ENCODE results near the gene THRA. TPM values are rescaled to one million over a fixed set of nuclear protein-coding genes. Genes with fewer than 3 reads are reported as not detected.

The THRA gene
- polyA plus RNA-seq, 2 donors = 10.5 to 11.0 TPM

DNA sequence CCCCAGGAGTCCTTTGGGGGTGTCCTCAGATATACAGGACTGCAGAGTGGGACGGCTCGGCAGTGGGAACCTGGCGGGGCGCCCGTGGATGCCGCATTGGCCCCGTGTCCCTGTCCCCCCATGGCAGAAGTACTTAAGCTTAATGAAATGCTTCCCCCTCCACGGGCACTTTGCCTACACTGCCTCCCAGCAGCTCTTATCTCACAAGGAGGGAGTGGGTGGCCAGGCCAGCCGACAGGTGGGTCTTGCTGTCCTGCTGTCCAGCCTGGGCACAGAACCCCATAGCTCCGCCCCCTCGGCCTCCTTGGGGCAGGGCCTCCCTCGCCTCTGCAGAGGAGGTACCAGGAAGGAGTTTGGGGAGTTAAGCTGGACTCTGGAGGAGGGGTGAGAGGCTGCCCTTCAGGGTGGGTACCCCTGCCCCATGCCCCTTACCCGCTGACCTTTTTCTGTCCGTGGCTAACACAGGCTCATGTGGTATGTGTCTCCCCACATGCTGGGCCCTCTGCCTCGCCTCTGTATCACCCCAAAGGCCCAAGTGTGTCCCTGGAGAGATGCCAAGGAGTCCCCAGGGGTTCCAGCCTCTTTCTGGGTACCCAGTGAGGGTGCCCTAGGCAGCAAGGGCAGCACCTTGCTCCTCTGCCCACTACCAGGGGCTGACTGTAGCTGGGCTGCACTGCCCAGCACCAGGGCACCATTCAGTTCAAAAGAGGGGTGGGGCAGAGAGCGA, 8.7 kb downstream of the THRA start:
- no peak overlapping the region for H3K4me3 ChIP-seq (ENCODE audit: low read depth in 1 of 2, low read length in 2 of 2)
- peaks cover 0 to 8% of the 10 kb centered on the region in 2 donors for H3K36me3 ChIP-seq (ENCODE audit: control insufficient read depth in 2 of 2, insufficient read depth in 2 of 2, low read length in 1 of 2)
- no peaks in the 10 kb centered on the region for H3K9me3 ChIP-seq (ENCODE audit: control insufficient read depth in 2 of 2, insufficient read depth in 1 of 2, low read depth in 1 of 2, low read length in 1 of 2)
- peak overlapping the region; percentile 85 to 94 for H3K27ac ChIP-seq (ENCODE audit: low read depth in 2 of 2, low read length in 1 of 2)
- no peaks in the 10 kb centered on the region for H3K27me3 ChIP-seq (ENCODE audit: control insufficient read depth in 1 of 2, insufficient read depth in 2 of 2, low read length in 2 of 2)
- peaks cover 28 to 61% of the 10 kb centered on the region in 2 donors for H3K4me1 ChIP-seq (ENCODE audit: control insufficient read depth in 2 of 2, insufficient read depth in 2 of 2, low read length in 1 of 2)
- 31 to 44% methylated on average over 16 of the region's 16 CpGs for WGBS, 2 donors

DNA sequence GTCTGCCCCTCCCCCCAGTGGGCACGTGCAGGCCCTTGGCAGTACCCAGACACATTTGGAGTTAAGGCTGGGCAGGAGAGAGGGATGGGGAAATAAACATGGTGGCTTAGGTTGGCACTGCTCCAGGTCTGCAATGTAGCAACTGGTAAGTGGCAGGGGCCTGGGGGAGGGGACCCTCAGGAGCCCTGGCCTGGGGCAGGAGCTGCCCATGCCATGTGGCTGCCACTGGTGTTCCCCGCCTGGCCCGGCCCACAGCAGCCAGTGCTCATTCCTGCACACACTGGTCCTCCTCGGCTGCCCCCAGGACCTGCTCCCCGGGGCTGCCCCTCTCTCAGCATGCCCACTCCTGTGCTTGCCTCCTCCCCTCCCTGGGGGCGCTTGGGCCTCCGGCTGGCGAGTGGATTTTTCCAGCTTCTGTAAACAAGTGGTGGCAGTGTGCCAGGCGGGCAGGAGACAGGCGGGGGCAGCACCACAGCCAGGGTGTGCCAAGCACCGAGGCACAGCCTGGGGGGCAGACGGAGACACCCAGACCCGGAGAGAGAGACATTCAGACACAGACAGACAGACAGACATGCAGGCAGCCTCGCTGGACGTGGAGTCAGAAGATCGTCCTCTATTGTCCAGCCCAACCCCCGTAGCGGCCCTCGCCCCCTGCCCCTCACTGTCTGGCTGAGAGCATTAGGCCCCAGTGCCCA, 9.4 kb downstream of the THRA start:
- Histone ChIP-seq H3K4me3 (ENCODE audit: low read depth in 1 of 2, low read length in 2 of 2) (no peak overlapping the region), H3K27me3 (ENCODE audit: control insufficient read depth in 1 of 2, insufficient read depth in 2 of 2, low read length in 2 of 2) (no peaks in the 10 kb centered on the region), H3K27ac (ENCODE audit: low read depth in 2 of 2, low read length in 1 of 2) (peak overlapping the region; percentile 85 to 94), H3K9me3 (ENCODE audit: control insufficient read depth in 2 of 2, insufficient read depth in 1 of 2, low read depth in 1 of 2, low read length in 1 of 2) (no peaks in the 10 kb centered on the region), H3K4me1 (ENCODE audit: control insufficient read depth in 2 of 2, insufficient read depth in 2 of 2, low read length in 1 of 2) (peaks cover 28 to 61% of the 10 kb centered on the region in 2 donors), H3K36me3 (ENCODE audit: control insufficient read depth in 2 of 2, insufficient read depth in 2 of 2, low read length in 1 of 2) (peaks cover 0 to 8% of the 10 kb centered on the region in 2 donors)
- WGBS, 2 donors = 13 to 18% methylated on average over 18 to 19 of the region's 19 CpGs

DNA sequence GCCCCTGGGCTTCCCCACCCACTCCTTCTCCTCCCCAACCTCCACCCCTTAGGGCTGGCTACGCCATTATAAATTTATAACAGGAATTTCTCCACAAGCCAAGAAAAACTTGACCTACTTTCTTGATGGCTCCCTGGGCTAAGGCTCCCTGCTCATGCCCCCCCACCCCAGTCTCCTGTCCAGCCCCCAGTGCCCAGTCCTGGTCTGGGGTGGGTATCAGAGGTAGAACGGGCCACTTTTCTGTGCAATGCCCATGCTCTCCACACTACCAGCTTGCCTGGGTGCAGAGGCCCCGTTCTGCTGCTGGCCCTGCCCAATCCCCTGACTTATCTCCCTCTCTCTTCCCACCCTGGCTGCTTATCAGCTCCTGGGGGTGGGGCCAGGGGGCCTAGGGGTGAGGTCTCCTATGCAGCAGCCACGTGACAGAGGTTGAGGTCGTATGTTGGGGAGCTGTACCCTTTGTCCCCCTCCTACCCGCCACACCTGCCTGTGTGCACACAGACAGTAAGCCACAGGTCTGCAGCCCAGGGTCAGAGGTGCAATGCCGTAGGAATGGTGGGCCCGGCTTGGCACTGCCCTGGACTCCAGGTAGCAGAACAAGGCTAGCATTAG, 10.1 kb downstream of the THRA start:
- H3K4me1 ChIP-seq (ENCODE audit: control insufficient read depth in 2 of 2, insufficient read depth in 2 of 2, low read length in 1 of 2) = peaks cover 28 to 61% of the 10 kb centered on the region in 2 donors
- H3K9me3 ChIP-seq (ENCODE audit: control insufficient read depth in 2 of 2, insufficient read depth in 1 of 2, low read depth in 1 of 2, low read length in 1 of 2) = no peaks in the 10 kb centered on the region
- H3K27ac ChIP-seq (ENCODE audit: low read depth in 2 of 2, low read length in 1 of 2) = peak overlapping the region; percentile 85 to 94
- H3K36me3 ChIP-seq (ENCODE audit: control insufficient read depth in 2 of 2, insufficient read depth in 2 of 2, low read length in 1 of 2) = peaks cover 0 to 10% of the 10 kb centered on the region in 2 donors
- WGBS, 2 donors = 43 to 47% methylated on average over 8 of the region's 8 CpGs
- H3K27me3 ChIP-seq (ENCODE audit: control insufficient read depth in 1 of 2, insufficient read depth in 2 of 2, low read length in 2 of 2) = no peaks in the 10 kb centered on the region
- no peak overlapping the region for H3K4me3 ChIP-seq (ENCODE audit: low read depth in 1 of 2, low read length in 2 of 2)

DNA sequence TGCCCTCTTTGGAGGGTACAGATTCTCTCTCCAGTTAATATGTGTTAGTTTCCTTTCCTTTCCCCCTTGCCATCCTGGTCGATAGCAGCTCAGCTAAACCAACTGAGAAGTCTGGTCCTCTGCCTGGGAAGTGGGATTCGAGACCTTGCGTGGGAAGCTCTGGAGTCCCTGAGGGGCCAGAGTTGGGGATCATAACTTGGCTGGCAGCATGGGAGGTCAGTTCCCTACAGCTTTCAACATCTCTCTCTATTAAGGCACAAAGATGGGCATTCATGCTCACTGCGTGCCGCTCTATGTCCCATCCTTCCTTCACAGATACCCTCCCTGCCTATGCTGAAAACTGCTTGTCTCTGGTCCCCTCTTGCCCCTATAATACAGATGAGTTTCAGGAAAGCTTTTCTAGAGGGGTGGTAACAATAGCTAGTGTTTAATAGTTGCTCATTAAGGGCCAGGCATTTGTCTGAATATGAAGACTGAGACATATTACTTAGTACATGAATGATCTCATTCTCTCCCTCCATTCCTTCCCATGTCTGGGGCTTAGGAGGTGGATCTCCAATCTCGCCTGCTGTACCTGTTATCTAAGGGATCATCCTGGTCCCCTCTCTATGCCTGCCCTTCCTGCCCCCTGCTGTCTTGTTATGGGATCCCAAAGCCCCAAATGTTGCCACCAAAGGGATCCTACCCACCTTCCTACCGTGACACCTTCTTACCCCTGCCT, 10.8 kb downstream of the THRA start:
- Histone ChIP-seq H3K36me3 (ENCODE audit: control insufficient read depth in 2 of 2, insufficient read depth in 2 of 2, low read length in 1 of 2) (peaks cover 0 to 10% of the 10 kb centered on the region in 2 donors), H3K27ac (ENCODE audit: low read depth in 2 of 2, low read length in 1 of 2) (peak overlapping the region; percentile 85 to 94), H3K4me1 (ENCODE audit: control insufficient read depth in 2 of 2, insufficient read depth in 2 of 2, low read length in 1 of 2) (peaks cover 28 to 54% of the 10 kb centered on the region in 2 donors), H3K27me3 (ENCODE audit: control insufficient read depth in 1 of 2, insufficient read depth in 2 of 2, low read length in 2 of 2) (no peaks in the 10 kb centered on the region), H3K4me3 (ENCODE audit: low read depth in 1 of 2, low read length in 2 of 2) (no peak overlapping the region), H3K9me3 (ENCODE audit: control insufficient read depth in 2 of 2, insufficient read depth in 1 of 2, low read depth in 1 of 2, low read length in 1 of 2) (no peaks in the 10 kb centered on the region)
- 73 to 87% methylated on average over 7 of the region's 7 CpGs for WGBS, 2 donors

DNA sequence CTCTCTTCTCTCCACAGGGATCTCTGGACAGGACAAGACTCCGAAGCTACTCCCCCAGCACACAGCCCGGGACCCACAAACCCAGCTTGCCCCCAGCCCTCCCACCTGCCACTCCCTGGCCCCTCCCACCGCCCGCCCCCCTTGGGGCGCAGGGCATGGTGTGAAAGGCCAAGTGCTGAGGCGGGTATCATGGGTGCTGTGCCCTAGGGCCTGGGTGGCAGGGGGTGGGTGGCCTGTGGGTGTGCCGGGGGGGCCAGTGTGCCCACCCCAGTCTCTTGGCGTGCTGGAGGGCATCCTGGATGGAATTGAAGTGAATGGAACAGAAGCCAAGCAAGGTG, 11.4 kb downstream of the THRA start:
- Histone ChIP-seq H3K27ac (ENCODE audit: low read depth in 2 of 2, low read length in 1 of 2) (peak overlapping the region; percentile 66 to 94), H3K9me3 (ENCODE audit: control insufficient read depth in 2 of 2, insufficient read depth in 1 of 2, low read depth in 1 of 2, low read length in 1 of 2) (no peaks in the 10 kb centered on the region), H3K36me3 (ENCODE audit: control insufficient read depth in 2 of 2, insufficient read depth in 2 of 2, low read length in 1 of 2) (peaks cover 0 to 10% of the 10 kb centered on the region in 2 donors), H3K4me3 (ENCODE audit: low read depth in 1 of 2, low read length in 2 of 2) (no peak overlapping the region), H3K4me1 (ENCODE audit: control insufficient read depth in 2 of 2, insufficient read depth in 2 of 2, low read length in 1 of 2) (peaks cover 28 to 51% of the 10 kb centered on the region in 2 donors), H3K27me3 (ENCODE audit: control insufficient read depth in 1 of 2, insufficient read depth in 2 of 2, low read length in 2 of 2) (no peaks in the 10 kb centered on the region)
- 71 to 77% methylated on average over 8 of the region's 8 CpGs for WGBS, 2 donors

- Histone ChIP-seq H3K4me3 (ENCODE audit: low read depth in 1 of 2, low read length in 2 of 2) (no peak overlapping the region), H3K27ac (ENCODE audit: low read depth in 2 of 2, low read length in 1 of 2) (peak overlapping the region; percentile 66 to 78), H3K4me1 (ENCODE audit: control insufficient read depth in 2 of 2, insufficient read depth in 2 of 2, low read length in 1 of 2) (peaks cover 28 to 44% of the 10 kb centered on the region in 2 donors), H3K36me3 (ENCODE audit: control insufficient read depth in 2 of 2, insufficient read depth in 2 of 2, low read length in 1 of 2) (peaks cover 0 to 10% of the 10 kb centered on the region in 2 donors), H3K27me3 (ENCODE audit: control insufficient read depth in 1 of 2, insufficient read depth in 2 of 2, low read length in 2 of 2) (no peaks in the 10 kb centered on the region), H3K9me3 (ENCODE audit: control insufficient read depth in 2 of 2, insufficient read depth in 1 of 2, low read depth in 1 of 2, low read length in 1 of 2) (no peaks in the 10 kb centered on the region)
- WGBS, 2 donors = 44 to 48% methylated on average over 6 of the region's 6 CpGs
These were observed 12.1 kb downstream of the THRA start for GRCh38 chr17:40074871-40075200.

- H3K27me3 ChIP-seq (ENCODE audit: control insufficient read depth in 1 of 2, insufficient read depth in 2 of 2, low read length in 2 of 2) = no peaks in the 10 kb centered on the region
- H3K4me3 ChIP-seq (ENCODE audit: low read depth in 1 of 2, low read length in 2 of 2) = no peak overlapping the region
- H3K9me3 ChIP-seq (ENCODE audit: control insufficient read depth in 2 of 2, insufficient read depth in 1 of 2, low read depth in 1 of 2, low read length in 1 of 2) = no peaks in the 10 kb centered on the region
- peaks cover 28 to 40% of the 10 kb centered on the region in 2 donors for H3K4me1 ChIP-seq (ENCODE audit: control insufficient read depth in 2 of 2, insufficient read depth in 2 of 2, low read length in 1 of 2)
- peaks cover 0 to 10% of the 10 kb centered on the region in 2 donors for H3K36me3 ChIP-seq (ENCODE audit: control insufficient read depth in 2 of 2, insufficient read depth in 2 of 2, low read length in 1 of 2)
- WGBS, 2 donors = 9 to 17% methylated on average over 11 of the region's 11 CpGs
- H3K27ac ChIP-seq (ENCODE audit: low read depth in 2 of 2, low read length in 1 of 2) = peak overlapping the region; percentile 66 to 78
These were observed 12.6 kb downstream of the THRA start for GRCh38 chr17:40075201-40075941.

DNA sequence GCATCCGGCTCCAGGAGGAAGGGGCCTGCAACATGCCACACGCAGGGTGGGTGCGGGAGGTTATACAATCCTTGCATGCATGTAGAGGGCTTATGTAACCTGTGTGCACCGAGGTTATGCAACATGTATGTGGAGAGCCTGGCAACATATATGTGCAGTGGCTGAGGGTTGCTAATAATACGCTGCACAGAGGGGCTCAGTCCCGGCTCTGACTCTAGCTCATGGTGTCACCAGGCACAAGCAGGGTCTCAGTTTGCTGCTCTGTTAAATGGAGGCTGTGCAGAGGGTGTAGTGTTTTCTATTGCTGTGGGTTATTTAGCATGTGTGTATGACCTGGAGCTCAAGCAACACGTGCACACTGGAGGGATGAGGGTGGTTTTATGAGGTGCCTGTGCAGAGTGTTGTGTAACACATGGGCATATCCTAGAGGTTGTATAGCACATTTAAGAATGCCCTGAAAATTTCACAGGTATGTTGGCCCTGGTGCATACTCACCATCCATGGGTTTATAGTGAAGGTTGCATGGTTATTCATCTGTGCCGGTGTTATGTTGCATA, 13.3 kb downstream of the THRA start:
- Histone ChIP-seq H3K27me3 (ENCODE audit: control insufficient read depth in 1 of 2, insufficient read depth in 2 of 2, low read length in 2 of 2) (no peaks in the 10 kb centered on the region), H3K27ac (ENCODE audit: low read depth in 2 of 2, low read length in 1 of 2) (peak overlapping the region; percentile 66 to 73), H3K36me3 (ENCODE audit: control insufficient read depth in 2 of 2, insufficient read depth in 2 of 2, low read length in 1 of 2) (peaks cover 0 to 10% of the 10 kb centered on the region in 2 donors), H3K4me3 (ENCODE audit: low read depth in 1 of 2, low read length in 2 of 2) (no peak overlapping the region), H3K4me1 (ENCODE audit: control insufficient read depth in 2 of 2, insufficient read depth in 2 of 2, low read length in 1 of 2) (peaks cover 28 to 36% of the 10 kb centered on the region in 2 donors), H3K9me3 (ENCODE audit: control insufficient read depth in 2 of 2, insufficient read depth in 1 of 2, low read depth in 1 of 2, low read length in 1 of 2) (no peaks in the 10 kb centered on the region)
- 47 to 48% methylated on average over 8 of the region's 8 CpGs for WGBS, 2 donors
